GM06990 (cell line): ENCODE data around the gene MDM1.

Source experiments
- DNase-seq: peaks from one replicate; pipeline ENCODE4 v3.0.0-alpha.2; 2011; ENCODE audit not compliant: insufficient read length; ENCODE audit errors: extremely low read depth
- H3K27me3 ChIP-seq: replicated peaks from 2 replicates; pipeline ENCODE4 v1.6.0; 2011; ENCODE audit warnings: low read length; ENCODE audit not compliant: control insufficient read depth, insufficient read depth
- H3K36me3 ChIP-seq: 2 replicates; pipeline ENCODE4 v1.5.1; 2011; ENCODE audit warnings: low read length; ENCODE audit not compliant: control insufficient read depth, insufficient read depth
- H3K4me3 ChIP-seq: replicated peaks from 2 replicates; pipeline ENCODE4 v1.5.1; 2011; ENCODE audit warnings: low read depth, mild to moderate bottlenecking, control low read depth, low read length
- CTCF ChIP-seq: IDR thresholded peaks from 2 replicates; pipeline ENCODE4 v1.5.1; 2011; ENCODE audit warnings: low read length, control low read depth, mild to moderate bottlenecking, inconsistent platforms; ENCODE audit not compliant: insufficient read depth, poor library complexity, severe bottlenecking

MDM1 gene

GRCh38 chr12:68352067-68352466, 19.9 kb upstream of the MDM1 start:
- Histone ChIP-seq H3K4me3 (no peak overlapping the region), H3K27me3 (no peaks in the 10 kb centered on the region), H3K36me3 (no peaks in the 10 kb centered on the region)
- no peak for TF ChIP-seq CTCF
- no peak for DNase-seq

- H3K36me3 ChIP-seq: no peaks in the 10 kb centered on the region
- H3K4me3 ChIP-seq: no peak overlapping the region
- no peaks in the 10 kb centered on the region for H3K27me3 ChIP-seq
- no peak for DNase-seq
- no peak for TF ChIP-seq CTCF
Measured at GRCh38 chr12:68350753-68351152, 18.6 kb upstream of the MDM1 start.

GRCh38 chr12:68349921-68350606, 17.9 kb upstream of the MDM1 start:
- H3K27me3 ChIP-seq: no peaks in the 10 kb centered on the region
- TF ChIP-seq CTCF: no peak
- H3K4me3 ChIP-seq: no peak overlapping the region
- no peak for DNase-seq
- no peaks in the 10 kb centered on the region for H3K36me3 ChIP-seq

- no peaks in the 10 kb centered on the region for H3K36me3 ChIP-seq
- TF ChIP-seq CTCF: no peak
- DNase-seq: no peak
- H3K27me3 ChIP-seq: no peaks in the 10 kb centered on the region
- no peak overlapping the region for H3K4me3 ChIP-seq
Measured at GRCh38 chr12:68349220-68349621, 17.1 kb upstream of the MDM1 start.

DNA sequence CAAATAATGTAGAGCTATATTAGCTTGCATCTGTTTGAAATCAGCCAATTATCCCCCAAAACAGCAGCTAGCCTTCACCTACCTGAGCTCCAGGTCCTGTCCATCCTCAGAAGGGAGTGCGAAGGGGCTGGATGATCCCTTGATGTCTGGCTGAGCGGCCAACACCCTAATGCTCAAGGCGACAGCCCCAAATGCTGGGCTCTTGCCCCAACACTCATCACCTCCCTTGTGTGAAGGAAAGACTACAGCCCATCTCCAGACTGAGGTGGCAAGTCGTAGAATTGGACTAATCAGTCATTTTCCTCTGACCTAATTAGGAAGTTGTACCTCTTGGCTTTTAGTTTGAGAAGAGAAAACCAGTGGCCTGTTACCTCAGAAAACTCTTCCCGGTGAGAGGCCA, 16.3 kb upstream of the MDM1 start:
- TF ChIP-seq CTCF: no peak
- Histone ChIP-seq H3K36me3 (no peaks in the 10 kb centered on the region), H3K4me3 (no peak overlapping the region), H3K27me3 (no peaks in the 10 kb centered on the region)
- DNase-seq: no peak

DNA sequence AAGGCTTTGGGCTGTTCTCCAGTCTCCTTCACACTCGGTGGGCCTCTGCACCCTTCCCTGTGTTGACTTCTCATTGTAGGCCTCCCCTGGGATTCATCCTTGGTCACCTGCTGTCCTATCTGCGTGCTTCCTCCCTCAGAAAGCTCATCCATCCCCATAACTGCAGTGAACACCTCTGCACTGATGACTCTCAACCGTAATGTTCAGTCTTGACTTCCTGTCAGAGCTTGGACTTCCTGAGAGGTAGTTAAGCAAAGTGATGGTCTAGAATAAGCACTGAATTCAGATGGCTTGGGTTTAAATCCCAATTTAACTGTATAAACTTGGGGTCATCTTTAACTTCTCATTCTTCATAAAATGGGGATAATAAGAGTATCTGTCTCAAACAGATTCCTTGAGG, 13.6 kb upstream of the MDM1 start:
- Histone ChIP-seq H3K4me3 (no peak overlapping the region), H3K27me3 (no peaks in the 10 kb centered on the region), H3K36me3 (no peaks in the 10 kb centered on the region)
- TF ChIP-seq CTCF: no peak
- no peak for DNase-seq
